WERI-Rb-1 (cell line): ENCODE data around the gene NFIA.

ENCODE experiments used
- DNase-seq: peaks from one replicate; pipeline ENCODE4 v3.0.0-alpha.2; 2020
- H3K27ac ChIP-seq: fragments of 250-450 bp; sonication (Bioruptor Pico); 2 replicates; pipeline ENCODE4 v1.5.1; 2020; ENCODE audit warnings: mild to moderate bottlenecking, moderate library complexity
- H3K27me3 ChIP-seq: fragments of 250-450 bp; sonication (Bioruptor Pico); 2 replicates; pipeline ENCODE4 v1.5.1; 2021; ENCODE audit warnings: mild to moderate bottlenecking, low read depth, moderate library complexity; ENCODE audit not compliant: insufficient read depth, severe bottlenecking
- H3K36me3 ChIP-seq: fragments of 250-450 bp; sonication (Bioruptor Pico); 2 replicates; pipeline ENCODE4 v1.5.1; 2020; ENCODE audit warnings: mild to moderate bottlenecking, moderate library complexity
- H3K4me3 ChIP-seq: 2 replicates; pipeline ENCODE4 v1.5.1; 2011; ENCODE audit warnings: low read depth, mild to moderate bottlenecking, control low read depth, low read length
- H3K9me3 ChIP-seq: fragments of 250-450 bp; sonication (Bioruptor Pico); 2 replicates; pipeline ENCODE4 v1.5.1; 2021; ENCODE audit warnings: mild to moderate bottlenecking, moderate library complexity; ENCODE audit not compliant: severe bottlenecking
- TF ChIP-seq, protein P1 (sequence below): IDR thresholded peaks from 2 replicates; pipeline ENCODE4 v1.5.1; 2011; ENCODE audit warnings: low read depth, mild to moderate bottlenecking, control low read depth, inconsistent platforms, low read length

The NFIA gene

GRCh38 chr1:61170328-61171238 is 88.2 kb downstream of the NFIA start:
- Histone ChIP-seq H3K4me3 (no peak overlapping the region), H3K36me3 (no peaks in the 10 kb centered on the region), H3K27me3 (no peaks in the 10 kb centered on the region), H3K9me3 (no peaks in the 10 kb centered on the region), H3K27ac (no peak overlapping the region)
- DNase-seq = no peak
- TF ChIP-seq, protein P1, sequence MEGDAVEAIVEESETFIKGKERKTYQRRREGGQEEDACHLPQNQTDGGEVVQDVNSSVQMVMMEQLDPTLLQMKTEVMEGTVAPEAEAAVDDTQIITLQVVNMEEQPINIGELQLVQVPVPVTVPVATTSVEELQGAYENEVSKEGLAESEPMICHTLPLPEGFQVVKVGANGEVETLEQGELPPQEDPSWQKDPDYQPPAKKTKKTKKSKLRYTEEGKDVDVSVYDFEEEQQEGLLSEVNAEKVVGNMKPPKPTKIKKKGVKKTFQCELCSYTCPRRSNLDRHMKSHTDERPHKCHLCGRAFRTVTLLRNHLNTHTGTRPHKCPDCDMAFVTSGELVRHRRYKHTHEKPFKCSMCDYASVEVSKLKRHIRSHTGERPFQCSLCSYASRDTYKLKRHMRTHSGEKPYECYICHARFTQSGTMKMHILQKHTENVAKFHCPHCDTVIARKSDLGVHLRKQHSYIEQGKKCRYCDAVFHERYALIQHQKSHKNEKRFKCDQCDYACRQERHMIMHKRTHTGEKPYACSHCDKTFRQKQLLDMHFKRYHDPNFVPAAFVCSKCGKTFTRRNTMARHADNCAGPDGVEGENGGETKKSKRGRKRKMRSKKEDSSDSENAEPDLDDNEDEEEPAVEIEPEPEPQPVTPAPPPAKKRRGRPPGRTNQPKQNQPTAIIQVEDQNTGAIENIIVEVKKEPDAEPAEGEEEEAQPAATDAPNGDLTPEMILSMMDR = no peak

- TF ChIP-seq, protein P1 = no peak
- no peak overlapping the region for H3K4me3 ChIP-seq
Observed at GRCh38 chr1:61171346-61171745, 89.0 kb downstream of the NFIA start.

GRCh38 chr1:61171974-61172373 is 89.6 kb downstream of the NFIA start:
- Histone ChIP-seq H3K27ac (no peak overlapping the region), H3K9me3 (no peaks in the 10 kb centered on the region), H3K36me3 (no peaks in the 10 kb centered on the region), H3K27me3 (no peaks in the 10 kb centered on the region), H3K4me3 (no peak overlapping the region)
- TF ChIP-seq, protein P1 = no peak
- DNase-seq = no peak

More at GRCh38 chr1:61171346-61171745, 89.0 kb downstream of the NFIA start:
- Histone ChIP-seq H3K27ac (no peak overlapping the region), H3K9me3 (no peaks in the 10 kb centered on the region), H3K27me3 (no peaks in the 10 kb centered on the region), H3K36me3 (no peaks in the 10 kb centered on the region)
- no peak for DNase-seq

- Histone ChIP-seq H3K9me3 (no peaks in the 10 kb centered on the region), H3K36me3 (no peaks in the 10 kb centered on the region), H3K27me3 (no peaks in the 10 kb centered on the region), H3K4me3 (no peak overlapping the region), H3K27ac (no peak overlapping the region)
- no peak for DNase-seq
- TF ChIP-seq, protein P1 = no peak
Observed at GRCh38 chr1:61173118-61173517, 90.8 kb downstream of the NFIA start.

DNA sequence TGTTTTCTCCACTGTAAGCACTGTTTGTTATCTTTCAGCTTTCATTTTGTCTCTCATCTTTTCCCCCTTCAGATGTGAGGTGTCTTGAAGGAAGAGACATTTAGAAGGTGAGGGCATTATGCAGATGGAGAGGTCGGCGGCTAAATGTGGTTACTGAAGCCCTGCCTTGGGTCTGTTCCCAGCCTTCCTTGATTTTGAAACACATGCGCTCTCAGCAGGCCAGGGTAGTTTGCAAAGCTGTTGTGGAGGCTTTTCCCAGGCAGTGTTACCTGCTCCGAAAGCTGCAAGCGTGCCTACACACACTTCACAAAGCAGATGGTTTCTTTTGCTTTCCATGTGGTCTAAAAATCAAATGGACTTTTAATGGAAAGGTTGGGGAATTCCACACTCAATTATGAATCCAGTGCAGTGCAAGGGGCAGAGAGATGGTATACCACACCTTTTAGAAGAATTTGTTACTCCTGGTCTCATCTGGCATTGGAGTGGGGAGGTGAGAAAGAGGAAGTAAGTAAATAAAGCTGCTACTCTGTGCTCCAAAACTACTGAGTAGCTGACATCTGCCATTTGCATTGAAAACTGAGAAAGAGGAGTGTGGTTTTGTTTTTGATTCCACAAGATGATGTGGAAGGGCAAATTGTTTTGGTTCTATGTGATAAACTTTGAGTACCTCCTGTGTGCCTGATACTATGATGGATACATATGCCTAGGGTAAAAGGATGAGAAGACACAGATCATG is 91.9 kb downstream of the NFIA start:
- TF ChIP-seq, protein P1 = no peak
- Histone ChIP-seq H3K4me3 (no peak overlapping the region), H3K36me3 (no peaks in the 10 kb centered on the region), H3K27ac (no peak overlapping the region), H3K9me3 (no peaks in the 10 kb centered on the region), H3K27me3 (no peaks in the 10 kb centered on the region)
- no peak for DNase-seq
